Activated T-cell treated with anti-CD3 and anti-CD28 coated beads, Interleukin-2, amount 50 U/mL, for 4 hours (primary cell): ENCODE data around the gene LCP2. TPM values are rescaled to one million over a fixed set of nuclear protein-coding genes. Genes with fewer than 3 reads are reported as not detected.

Source experiments
- ATAC-seq, 2 donors: fragments of 200-7000 bp; cut with Tn5 transposase; one replicate each; pipeline ENCODE4 v1.10.0; 2021
- DNase-seq: peaks from one replicate; pipeline ENCODE4 v3.0.0-alpha.2; 2020
- H3K27me3 Mint-ChIP-seq: one replicate; pipeline ENCODE4 v1.8.0; 2021; ENCODE audit warnings: low read depth, mixed read lengths
- H3K36me3 Mint-ChIP-seq: one replicate; pipeline ENCODE4 v1.8.0; 2022; ENCODE audit warnings: mixed read lengths; ENCODE audit not compliant: insufficient read depth
- H3K4me1 Mint-ChIP-seq: one replicate; pipeline ENCODE4 v1.8.0; 2021; ENCODE audit warnings: low read depth, mixed read lengths
- H3K4me3 Mint-ChIP-seq: one replicate; pipeline ENCODE4 v1.8.0; 2021; ENCODE audit warnings: mild to moderate bottlenecking, moderate library complexity, mixed read lengths
- H3K9me3 Mint-ChIP-seq: one replicate; pipeline ENCODE4 v1.8.0; 2021; ENCODE audit warnings: mixed read lengths
- total RNA-seq, 3 donors: library from RNA; stranded (reverse); gene quantifications; one replicate each; pipeline ENCODE4 v1.2.1, GENCODE V29; 2021

LCP2 gene
- total RNA-seq, 3 donors from 2014 or later, result 93.0 to 136 (median 132) TPM

DNA sequence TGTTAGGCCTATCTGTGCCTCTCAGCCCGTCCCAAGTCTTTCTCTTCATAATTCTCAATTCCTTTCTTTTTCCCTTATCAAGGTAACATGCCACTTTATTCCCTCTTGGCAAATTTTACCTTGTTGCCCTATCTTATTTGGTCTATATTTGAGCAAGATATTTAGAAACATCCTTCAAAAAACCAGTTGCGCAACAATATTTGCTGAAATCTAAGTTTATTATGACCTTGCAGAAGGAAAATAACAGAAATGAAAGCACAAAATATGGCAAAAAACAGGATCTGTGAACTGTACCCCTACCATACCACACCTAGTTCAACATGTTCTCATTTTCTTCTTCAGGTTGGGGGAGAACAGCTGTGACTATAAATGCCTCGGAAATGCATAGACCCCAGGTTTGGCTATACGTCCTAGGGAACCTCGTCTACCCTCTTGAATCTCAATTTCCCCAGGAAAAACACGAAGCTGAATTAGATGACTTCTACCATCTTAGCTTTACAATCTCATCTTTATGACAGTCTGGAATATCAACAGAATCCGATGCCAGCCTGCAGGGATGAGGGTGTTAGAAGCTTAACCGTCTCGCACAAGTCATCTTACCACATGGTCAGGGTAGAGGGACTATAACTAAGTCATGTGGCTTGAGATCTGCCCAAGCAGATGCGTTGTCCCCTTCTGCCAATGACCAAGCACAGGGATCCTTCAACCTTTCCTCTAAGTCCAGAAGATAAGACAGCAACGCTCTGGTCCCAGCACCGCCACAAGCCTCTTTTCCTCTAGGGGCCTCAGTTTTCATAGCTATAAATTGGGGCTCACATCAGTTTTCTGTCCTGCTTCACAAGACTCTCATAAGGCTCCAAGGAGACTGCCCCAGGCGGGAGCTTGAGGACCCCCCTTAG, 1.3 kb downstream of the LCP2 start:
- H3K36me3 Mint-ChIP-seq, result peaks cover 42% of the 10 kb centered on the region
- DNase-seq, result no peak
- no peaks in the 10 kb centered on the region for H3K9me3 Mint-ChIP-seq
- peaks cover 75% of the 10 kb centered on the region for H3K4me1 Mint-ChIP-seq
- no peaks in the 10 kb centered on the region for H3K27me3 Mint-ChIP-seq
- ATAC-seq, result no peak
- H3K4me3 Mint-ChIP-seq, result peak overlapping the region; percentile 94

GRCh38 chr5:170294556-170294955, 3.0 kb downstream of the LCP2 start:
- Mint-ChIP-seq H3K36me3 (peaks cover 54% of the 10 kb centered on the region), H3K4me1 (peaks cover 79% of the 10 kb centered on the region), H3K27me3 (no peaks in the 10 kb centered on the region), H3K4me3 (peak overlapping the region; percentile 94), H3K9me3 (no peaks in the 10 kb centered on the region)
- ATAC-seq (no peak), DNase-seq (no peak)

DNA sequence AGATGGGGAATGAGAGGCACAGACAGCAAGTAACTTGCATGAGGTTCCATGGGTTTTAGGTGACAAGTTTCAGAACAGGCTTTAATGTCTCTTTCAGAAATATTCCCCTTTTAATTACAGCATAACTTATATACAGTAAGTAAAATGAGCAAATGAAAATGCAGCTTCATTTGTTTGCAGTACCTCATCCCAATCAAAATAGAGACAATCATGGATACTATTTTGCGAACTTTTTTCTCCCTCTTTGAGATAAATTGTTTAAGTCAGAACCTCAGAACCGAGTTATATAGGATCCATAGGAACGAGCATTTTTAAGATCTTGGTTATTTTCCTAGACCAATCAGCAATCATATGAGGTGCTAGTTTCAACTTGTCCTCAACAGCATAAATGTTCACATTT, 3.5 kb downstream of the LCP2 start:
- Mint-ChIP-seq H3K4me3 (peak overlapping the region; percentile 94), H3K27me3 (no peaks in the 10 kb centered on the region), H3K4me1 (peaks cover 79% of the 10 kb centered on the region), H3K9me3 (no peaks in the 10 kb centered on the region), H3K36me3 (peaks cover 59% of the 10 kb centered on the region)
- DNase-seq (no peak), ATAC-seq (no peak)

- ATAC-seq, result peak; percentile 3 to 7
- Mint-ChIP-seq H3K27me3 (no peaks in the 10 kb centered on the region), H3K4me3 (peak overlapping the region; percentile 94), H3K36me3 (peaks cover 64% of the 10 kb centered on the region), H3K9me3 (no peaks in the 10 kb centered on the region), H3K4me1 (peaks cover 80% of the 10 kb centered on the region)
- DNase-seq, result peak; percentile 36
Measured at GRCh38 chr5:170293273-170293672, 4.3 kb downstream of the LCP2 start.

DNA sequence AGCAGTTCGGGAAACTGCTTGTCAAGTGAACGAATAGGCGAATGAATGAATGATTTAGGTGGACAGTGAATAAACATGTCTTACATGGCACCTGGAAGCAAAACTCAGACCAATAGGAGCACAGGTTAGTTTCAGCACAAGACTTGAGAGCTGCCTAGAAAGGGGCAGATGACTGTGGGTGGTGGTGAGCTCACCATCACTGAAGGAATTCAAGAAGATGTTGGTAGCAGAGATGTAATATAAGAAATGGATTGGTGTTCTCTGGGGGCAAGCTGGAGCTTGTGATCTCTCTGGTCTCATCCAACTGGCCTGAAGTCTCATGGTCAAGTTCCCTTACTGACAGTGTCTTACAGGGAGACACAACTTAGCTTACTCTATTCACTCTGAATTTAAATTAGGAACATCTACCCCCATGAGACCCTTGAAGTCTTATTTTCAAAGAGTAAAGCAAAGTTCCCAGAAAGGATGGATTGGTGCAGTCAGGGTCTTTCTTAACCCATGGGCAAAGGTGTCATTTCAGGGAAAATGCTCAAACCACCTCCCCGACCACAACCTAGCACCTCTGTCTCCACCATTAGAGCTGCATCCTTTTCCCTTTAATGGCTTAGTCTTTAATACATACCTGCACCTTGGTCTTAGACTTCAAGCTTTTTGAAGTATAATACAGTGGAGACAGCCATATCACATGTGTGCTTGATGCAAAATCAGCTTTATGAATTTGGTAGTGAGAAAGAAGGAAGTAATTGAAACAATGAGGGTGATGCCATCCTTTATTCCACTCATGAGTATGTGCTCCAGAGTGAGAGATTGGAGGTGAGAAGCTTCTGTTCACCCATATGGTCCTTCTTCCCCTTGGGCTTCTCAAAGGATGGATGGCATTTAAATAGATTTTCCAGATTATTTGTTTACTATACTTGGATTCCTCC, 5.1 kb downstream of the LCP2 start:
- DNase-seq (no peak), ATAC-seq (no peak)
- no peaks in the 10 kb centered on the region for H3K27me3 Mint-ChIP-seq
- peak overlapping the region; percentile 94 for H3K4me3 Mint-ChIP-seq
- no peaks in the 10 kb centered on the region for H3K9me3 Mint-ChIP-seq
- peaks cover 72% of the 10 kb centered on the region for H3K36me3 Mint-ChIP-seq
- peaks cover 80% of the 10 kb centered on the region for H3K4me1 Mint-ChIP-seq

DNA sequence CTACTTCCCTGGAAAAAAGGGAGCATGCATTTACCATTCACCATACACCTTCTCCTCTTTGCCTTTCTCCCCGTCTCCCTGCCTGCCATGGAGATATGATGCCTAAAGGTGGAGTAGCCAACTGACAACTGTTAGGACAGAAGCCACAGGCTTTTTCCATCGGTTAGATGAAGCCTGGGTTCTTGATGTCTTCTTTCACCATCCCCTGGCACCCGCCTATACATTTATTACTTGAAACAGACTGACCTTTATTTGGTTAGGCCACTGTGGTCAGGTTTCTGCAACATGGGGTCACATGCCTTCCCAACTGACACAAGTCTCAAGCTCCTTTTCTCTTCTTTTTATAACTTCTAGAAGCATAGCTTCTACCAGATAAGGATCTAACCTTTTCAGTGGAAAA, 7.1 kb downstream of the LCP2 start:
- H3K4me1 Mint-ChIP-seq, result peaks cover 96% of the 10 kb centered on the region
- DNase-seq, result no peak

GRCh38 chr5:170289764-170290163, 7.8 kb downstream of the LCP2 start:
- H3K4me3 Mint-ChIP-seq, result peak overlapping the region; percentile 70
- peak; percentile 61 to 64 for ATAC-seq
- DNase-seq, result no peak
- no peaks in the 10 kb centered on the region for H3K9me3 Mint-ChIP-seq
- peaks cover 81% of the 10 kb centered on the region for H3K36me3 Mint-ChIP-seq
- peaks cover 99% of the 10 kb centered on the region for H3K4me1 Mint-ChIP-seq
- no peaks in the 10 kb centered on the region for H3K27me3 Mint-ChIP-seq

More for the DNA sequence above, 7.1 kb downstream of the LCP2 start:
- Mint-ChIP-seq H3K4me3 (no peak overlapping the region), H3K27me3 (no peaks in the 10 kb centered on the region), H3K36me3 (peaks cover 81% of the 10 kb centered on the region), H3K9me3 (no peaks in the 10 kb centered on the region)
- no peak for ATAC-seq

GRCh38 chr5:170289121-170289520, 8.5 kb downstream of the LCP2 start:
- ATAC-seq (no peak), DNase-seq (no peak)
- peaks cover 79% of the 10 kb centered on the region for H3K36me3 Mint-ChIP-seq
- H3K4me3 Mint-ChIP-seq, result peak overlapping the region; percentile 11
- no peaks in the 10 kb centered on the region for H3K27me3 Mint-ChIP-seq
- H3K9me3 Mint-ChIP-seq, result no peaks in the 10 kb centered on the region
- H3K4me1 Mint-ChIP-seq, result peaks cover 99% of the 10 kb centered on the region

DNA sequence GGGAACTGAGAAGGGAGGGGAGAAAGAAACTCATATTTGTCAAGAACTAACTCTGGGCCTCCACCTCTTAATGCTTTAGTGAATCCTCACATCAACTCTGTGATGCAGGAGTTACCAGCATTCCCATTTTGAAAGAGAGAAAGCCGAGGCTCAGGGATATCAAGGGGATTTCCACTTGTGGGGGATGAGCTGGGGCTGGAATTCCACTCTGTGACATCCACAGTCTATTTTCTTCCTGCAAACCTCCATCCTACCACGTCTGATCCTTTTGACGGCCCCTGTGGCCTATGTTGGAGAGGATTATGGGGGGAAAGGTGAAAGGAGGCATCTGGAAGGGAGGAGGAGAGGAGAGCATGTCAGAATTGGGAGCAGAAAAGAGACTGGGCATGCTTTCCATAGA, 9.0 kb downstream of the LCP2 start:
- no peaks in the 10 kb centered on the region for H3K27me3 Mint-ChIP-seq

DNA sequence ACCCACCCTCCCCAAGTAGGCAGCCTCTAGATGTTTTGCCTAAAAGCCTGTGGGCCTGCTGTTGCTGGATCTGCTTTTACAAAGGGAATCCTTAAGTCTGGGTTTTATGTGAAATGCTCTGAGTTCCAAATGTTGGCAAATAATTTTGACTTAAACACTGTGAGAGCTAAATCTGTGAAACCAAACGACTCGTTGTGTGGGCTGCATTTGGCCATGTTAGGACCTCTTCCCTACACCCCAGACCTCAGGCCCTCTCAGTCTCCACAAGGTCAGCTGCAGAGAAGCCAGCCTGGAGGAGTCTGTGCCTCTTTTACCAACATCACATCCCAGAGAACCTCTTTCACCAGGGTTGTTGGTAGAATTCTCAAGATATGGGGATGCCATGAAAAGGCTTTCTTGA, 9.4 kb downstream of the LCP2 start:
- H3K4me3 Mint-ChIP-seq, result no peak overlapping the region
- H3K9me3 Mint-ChIP-seq, result no peaks in the 10 kb centered on the region
- peaks cover 99% of the 10 kb centered on the region for H3K4me1 Mint-ChIP-seq
- no peak for DNase-seq
- H3K27me3 Mint-ChIP-seq, result no peaks in the 10 kb centered on the region
- peaks cover 84% of the 10 kb centered on the region for H3K36me3 Mint-ChIP-seq
- ATAC-seq, result no peak

More for the DNA sequence above, 9.0 kb downstream of the LCP2 start:
- H3K4me3 Mint-ChIP-seq, result peak overlapping the region; percentile 46
- peaks cover 99% of the 10 kb centered on the region for H3K4me1 Mint-ChIP-seq
- ATAC-seq (no peak), DNase-seq (no peak)
- H3K9me3 Mint-ChIP-seq, result no peaks in the 10 kb centered on the region
- peaks cover 83% of the 10 kb centered on the region for H3K36me3 Mint-ChIP-seq

DNA sequence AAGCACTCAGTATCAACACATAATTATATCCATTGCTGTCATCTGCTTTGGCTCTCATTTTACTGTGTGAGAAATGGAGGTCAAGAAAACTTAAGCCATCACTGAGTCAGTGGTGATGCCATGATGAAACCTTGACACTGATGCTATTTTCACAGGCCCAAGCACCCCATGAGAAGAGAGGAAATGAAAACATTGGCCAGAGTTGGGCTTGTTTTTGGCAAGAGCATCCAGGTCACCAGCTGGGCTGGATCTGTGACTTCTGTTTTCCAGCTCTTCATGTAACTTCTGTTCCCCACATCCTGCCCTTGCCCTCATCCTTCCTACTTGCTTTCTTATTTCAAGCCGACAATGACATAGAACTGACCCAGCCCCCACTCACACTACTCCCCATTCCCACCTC, 10.0 kb downstream of the LCP2 start:
- peak in 1 of 2 donors; percentile 14 for ATAC-seq
- no peaks in the 10 kb centered on the region for H3K27me3 Mint-ChIP-seq
- DNase-seq, result no peak
- peaks cover 80% of the 10 kb centered on the region for H3K36me3 Mint-ChIP-seq
- peaks cover 99% of the 10 kb centered on the region for H3K4me1 Mint-ChIP-seq
- H3K9me3 Mint-ChIP-seq, result no peaks in the 10 kb centered on the region
- H3K4me3 Mint-ChIP-seq, result peak overlapping the region; percentile 55

GRCh38 chr5:170286386-170286925, 11.1 kb downstream of the LCP2 start:
- no peaks in the 10 kb centered on the region for H3K9me3 Mint-ChIP-seq
- peaks cover 74% of the 10 kb centered on the region for H3K36me3 Mint-ChIP-seq
- DNase-seq (no peak), ATAC-seq (no peak)
- H3K27me3 Mint-ChIP-seq, result no peaks in the 10 kb centered on the region
- no peak overlapping the region for H3K4me3 Mint-ChIP-seq
- peaks cover 99% of the 10 kb centered on the region for H3K4me1 Mint-ChIP-seq

GRCh38 chr5:170285181-170285580, 12.4 kb downstream of the LCP2 start:
- Mint-ChIP-seq H3K4me1 (peaks cover 98% of the 10 kb centered on the region), H3K36me3 (peaks cover 64% of the 10 kb centered on the region), H3K9me3 (no peaks in the 10 kb centered on the region), H3K4me3 (no peak overlapping the region), H3K27me3 (no peaks in the 10 kb centered on the region)
- DNase-seq (no peak), ATAC-seq (no peak)

GRCh38 chr5:170284231-170284630, 13.3 kb downstream of the LCP2 start:
- Mint-ChIP-seq H3K9me3 (no peaks in the 10 kb centered on the region), H3K4me3 (no peak overlapping the region), H3K27me3 (no peaks in the 10 kb centered on the region), H3K4me1 (peaks cover 98% of the 10 kb centered on the region), H3K36me3 (peaks cover 63% of the 10 kb centered on the region)
- ATAC-seq (no peak), DNase-seq (no peak)
